B cell (primary cell): Measurements from ENCODE around the gene LMNTD2. TPM values are rescaled to one million over a fixed set of nuclear protein-coding genes. Genes with fewer than 3 reads are reported as not detected.

Experiments used
- ATAC-seq: fragments of 200-7000 bp; cut with Tn5 transposase; one replicate; pipeline ENCODE4 v1.10.0; 2021; ENCODE audit warnings: low read depth, mild to moderate bottlenecking, moderate number of reproducible peaks, moderate library complexity
- CTCF ChIA-PET: fragments of 350-600 bp; sonication (Branson Sonifier 250); formaldehyde crosslinking; loops from one replicate; lab custom pipeline; 2021; ENCODE audit warnings: antibody characterized with exemption, inconsistent platforms; lab: Charles Lee
- POLR2A ChIA-PET: fragments of 350-600 bp; sonication (Branson Sonifier 250); formaldehyde crosslinking; loops from one replicate; lab custom pipeline; 2021; ENCODE audit warnings: antibody characterized with exemption; lab: Charles Lee
- DNase-seq: peaks from one replicate; pipeline ENCODE4 v3.0.0; 2013
- H2AFZ ChIP-seq: 2 replicates; pipeline ENCODE4 v1.6.1; 2012; ENCODE audit warnings: mild to moderate bottlenecking, low read depth, low read length; ENCODE audit not compliant: insufficient read depth, poor library complexity, severe bottlenecking
- H3K27ac ChIP-seq, 2 donors: 1 replicate in 1 of 2; 2 replicates in 1 of 2; pipeline ENCODE4 v1.5.1; 2012 to 2013; ENCODE audit warnings: low read length in 2 of 2, mild to moderate bottlenecking in 2 of 2, moderate library complexity in 1 of 2
- H3K27me3 ChIP-seq, 4 experiments: fragments of 200-600 bp in 1 of 4; sonication (generic) in 1 of 4; replicated peaks in 1 of 4; 1 replicate in 2 of 4; 2 replicates in 2 of 4; pipeline versions ENCODE4 v1.6.1 to v1.7.0; 2013 to 2016; ENCODE audit warnings: low read length in 3 of 4, mild to moderate bottlenecking in 2 of 4, mixed read lengths in 1 of 4, moderate library complexity in 1 of 4; ENCODE audit not compliant: insufficient read depth in 4 of 4, control insufficient read depth in 3 of 4; ENCODE audit errors: control extremely low read depth in 1 of 4
- H3K36me3 ChIP-seq, 2 experiments: replicated peaks in 1 of 2; 1 replicate in 1 of 2; 2 replicates in 1 of 2; pipeline versions ENCODE4 v1.6.1 to v1.7.1; 2013; ENCODE audit warnings: low read length in 1 of 2; ENCODE audit not compliant: insufficient read depth in 2 of 2, control insufficient read depth in 1 of 2; ENCODE audit errors: control extremely low read depth in 1 of 2, extremely low read depth in 1 of 2
- H3K4me1 ChIP-seq, 2 donors: fragments of 200-600 bp in 1 of 2; sonication (generic) in 1 of 2; 1 replicate in 1 of 2; 2 replicates in 1 of 2; pipeline versions ENCODE4 v1.5.1 to v1.6.1; 2013 to 2017; ENCODE audit warnings: low read length in 2 of 2; ENCODE audit not compliant: control insufficient read depth in 2 of 2, insufficient read depth in 2 of 2
- H3K4me2 ChIP-seq: replicated peaks from 2 replicates; pipeline ENCODE3; 2012; ENCODE audit warnings: mild to moderate bottlenecking, low read depth, low read length; ENCODE audit not compliant: poor library complexity, severe bottlenecking
- H3K4me3 ChIP-seq, 5 experiments: fragments of 200-600 bp in 1 of 5; sonication (generic) in 1 of 5; 1 replicate in 3 of 5; 2 replicates in 2 of 5; pipeline versions ENCODE4 v1.5.1 to v1.7.0; 2011 to 2016; ENCODE audit warnings: low read length in 4 of 5, mild to moderate bottlenecking in 4 of 5, low read depth in 2 of 5, control low read depth in 1 of 5, moderate library complexity in 1 of 5; ENCODE audit not compliant: insufficient read depth in 1 of 5; ENCODE audit errors: control extremely low read depth in 1 of 5, extremely low read depth in 1 of 5
- H3K79me2 ChIP-seq: fragments of 200-600 bp; sonication (generic); one replicate; pipeline ENCODE4 v1.6.0; 2016; ENCODE audit warnings: low read length; ENCODE audit not compliant: control insufficient read depth, insufficient read depth
- H3K9ac ChIP-seq: fragments of 200-600 bp; sonication (generic); 2 replicates; pipeline ENCODE4 v1.6.1; 2017; ENCODE audit warnings: mild to moderate bottlenecking, low read length, moderate library complexity
- H3K9me3 ChIP-seq, 3 donors: one replicate each; pipeline versions ENCODE4 v1.6.1 to v1.7.1; 2013; ENCODE audit warnings: low read length in 2 of 3; ENCODE audit not compliant: control insufficient read depth in 2 of 3, insufficient read depth in 1 of 3; ENCODE audit errors: control extremely low read depth in 1 of 3
- H4K20me1 ChIP-seq: 2 replicates; pipeline ENCODE4 v1.6.0; 2012; ENCODE audit warnings: mild to moderate bottlenecking, low read length; ENCODE audit not compliant: insufficient read depth, control insufficient read depth, poor library complexity, severe bottlenecking
- H3K27ac Mint-ChIP-seq: one replicate; pipeline ENCODE4 v1.8.0; 2021; ENCODE audit warnings: mixed read lengths
- H3K27me3 Mint-ChIP-seq: one replicate; pipeline ENCODE4 v1.8.0; 2021; ENCODE audit warnings: mixed read lengths
- H3K4me1 Mint-ChIP-seq: one replicate; pipeline ENCODE4 v1.8.0; 2021; ENCODE audit warnings: mixed read lengths
- H3K4me3 Mint-ChIP-seq: one replicate; pipeline ENCODE4 v1.8.0; 2021; ENCODE audit warnings: mixed read lengths
- H3K9me3 Mint-ChIP-seq: one replicate; pipeline ENCODE4 v1.8.0; 2022; ENCODE audit warnings: mixed read lengths; ENCODE audit not compliant: insufficient read depth
- EZH2 ChIP-seq: IDR thresholded peaks from 2 replicates; pipeline ENCODE4 v1.6.1; 2012; ENCODE audit warnings: borderline replicate concordance, low read depth, mild to moderate bottlenecking, moderate library complexity, low read length; ENCODE audit not compliant: insufficient read depth, poor library complexity, severe bottlenecking
- WGBS: methylation state at CpG from one replicate; pipeline ENCODE4 v1.1.5; 2013; ENCODE audit warnings: missing lambda C conversion rate; ENCODE audit not compliant: insufficient coverage; 5-methylcytosine and 5-hydroxymethylcytosine counted together
- intact Hi-C: fragments of 100-400 bp; cut with micrococcal nuclease; formaldehyde crosslinking; loops from one replicate; pipeline ENCODE4 v1.10.0; 2022
- polyA plus RNA-seq: library from polyadenylated mRNA; depleted of rRNA; stranded (reverse); fragments of >200 nt; gene quantifications from 2 replicates; pipeline ENCODE4 v1.2.3, GENCODE V29; 2012
- total RNA-seq, 2 donors: library from RNA; stranded (reverse); fragments of 120-200 nt in 1 of 2; gene quantifications; 1 replicate in 1 of 2; 2 replicates in 1 of 2; pipeline versions ENCODE4 v1.2.3 to v1.2.4, GENCODE V29; 2013 to 2022
- TF ChIP-seq, protein P1 (sequence below): fragments of 200-600 bp; IDR thresholded peaks from one replicate; pipeline ENCODE4 v1.8.0; 2022; ENCODE audit warnings: antibody characterized with exemption, mild to moderate bottlenecking

The LMNTD2 gene
- total and polyA plus RNA-seq, 2 donors (not counting 1 experiment from before 2014, with no cell fraction given), result 21.4 to 29.6 TPM

DNA sequence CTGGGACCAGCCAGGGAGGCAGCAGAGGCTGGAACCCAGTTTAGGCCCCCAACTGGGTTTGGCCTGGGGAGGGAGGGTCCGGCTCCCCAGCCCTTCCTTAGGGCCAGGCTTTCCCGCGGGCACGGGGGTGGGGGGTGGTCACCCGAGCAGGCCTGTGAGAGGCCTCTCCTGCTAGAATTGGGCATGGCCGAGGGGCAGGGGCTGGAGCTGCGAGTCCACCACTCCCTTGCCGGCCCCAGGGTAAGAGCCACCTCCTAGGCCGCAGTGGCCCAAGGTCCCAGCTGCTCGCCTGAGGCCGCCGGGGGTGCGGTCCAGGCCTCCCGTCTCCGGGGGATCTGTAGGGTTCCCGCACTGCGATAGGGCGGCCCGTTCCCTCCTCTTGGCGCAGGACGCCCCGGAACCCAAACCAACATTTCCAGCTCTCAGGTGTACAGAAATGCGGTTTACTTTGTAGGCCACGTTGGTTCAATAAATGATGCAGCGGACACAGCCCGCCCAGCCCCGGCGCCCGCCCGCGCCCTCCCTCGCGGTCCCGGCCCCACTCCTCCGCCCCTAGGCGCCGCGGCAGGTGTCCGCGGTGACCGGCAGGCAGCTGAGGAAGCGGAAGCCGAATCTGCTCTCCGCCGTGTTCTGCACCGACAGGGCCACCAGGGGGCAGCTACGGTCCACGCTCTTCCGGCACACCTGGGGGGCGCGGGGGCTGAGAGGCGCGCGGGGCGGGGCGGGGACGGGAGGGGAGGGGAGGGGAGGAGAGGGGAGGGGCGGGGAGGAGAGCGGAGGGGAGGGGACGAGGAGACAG, 5.9 kb downstream of the LMNTD2 start:
- peak overlapping the region; percentile 96 for H3K4me2 ChIP-seq
- H3K79me2 ChIP-seq, result no peaks in the 10 kb centered on the region
- Mint-ChIP-seq H3K27me3 (no peaks in the 10 kb centered on the region), H3K4me1 (peaks cover 12% of the 10 kb centered on the region), H3K9me3 (no peaks in the 10 kb centered on the region), H3K4me3 (peak overlapping the region; percentile 71), H3K27ac (no peak overlapping the region)
- peak overlapping the region; percentile 65 for H2AFZ ChIP-seq
- 26% methylated on average over 41 of the region's 60 CpGs for WGBS
- CTCF ChIA-PET, result interaction anchor here (0.6 to 5.1 kb wide), 25 partner anchors 9 to 497 kb away, joined by 3 to 52 read pairs (median 4); partner anchors contain the start of genes IRF7, PHRF1, RPLP2 and TALDO1
- H4K20me1 ChIP-seq, result peaks cover 11% of the 10 kb centered on the region
- peak; percentile 89 for DNase-seq
- TF ChIP-seq EZH2, result no peak
- TF ChIP-seq, protein P1, sequence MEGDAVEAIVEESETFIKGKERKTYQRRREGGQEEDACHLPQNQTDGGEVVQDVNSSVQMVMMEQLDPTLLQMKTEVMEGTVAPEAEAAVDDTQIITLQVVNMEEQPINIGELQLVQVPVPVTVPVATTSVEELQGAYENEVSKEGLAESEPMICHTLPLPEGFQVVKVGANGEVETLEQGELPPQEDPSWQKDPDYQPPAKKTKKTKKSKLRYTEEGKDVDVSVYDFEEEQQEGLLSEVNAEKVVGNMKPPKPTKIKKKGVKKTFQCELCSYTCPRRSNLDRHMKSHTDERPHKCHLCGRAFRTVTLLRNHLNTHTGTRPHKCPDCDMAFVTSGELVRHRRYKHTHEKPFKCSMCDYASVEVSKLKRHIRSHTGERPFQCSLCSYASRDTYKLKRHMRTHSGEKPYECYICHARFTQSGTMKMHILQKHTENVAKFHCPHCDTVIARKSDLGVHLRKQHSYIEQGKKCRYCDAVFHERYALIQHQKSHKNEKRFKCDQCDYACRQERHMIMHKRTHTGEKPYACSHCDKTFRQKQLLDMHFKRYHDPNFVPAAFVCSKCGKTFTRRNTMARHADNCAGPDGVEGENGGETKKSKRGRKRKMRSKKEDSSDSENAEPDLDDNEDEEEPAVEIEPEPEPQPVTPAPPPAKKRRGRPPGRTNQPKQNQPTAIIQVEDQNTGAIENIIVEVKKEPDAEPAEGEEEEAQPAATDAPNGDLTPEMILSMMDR, result peak; percentile 65
- H3K9me3 ChIP-seq, result no peaks in the 10 kb centered on the region
- H3K4me1 ChIP-seq, result peaks cover 12 to 21% of the 10 kb centered on the region in 2 donors
- peaks cover 0 to 7% of the 10 kb centered on the region in 2 experiments for H3K36me3 ChIP-seq
- intact Hi-C loops, result loop anchor here (1.0 kb wide), 3 partner anchors 169 to 211 kb away; no protein-coding TSS in a partner anchor
- peak; percentile 92 for ATAC-seq
- peaks cover 0 to 12% (median 3%) of the 10 kb centered on the region in 4 experiments for H3K27me3 ChIP-seq
- POLR2A ChIA-PET, result interaction anchor here (0.5 to 2.4 kb wide), 10 partner anchors 19 to 288 kb away, joined by 3 to 18 read pairs (median 5); partner anchors contain the start of genes HRAS, PHRF1 and TSPAN4
- H3K9ac ChIP-seq, result peak overlapping the region; percentile 61
- no peak overlapping the region for H3K27ac ChIP-seq
- peak overlapping the region in 4 of 5 experiments; percentile 37 to 62 (median 52) for H3K4me3 ChIP-seq
